Activated CD8-positive, alpha-beta memory T cell treated with anti-CD3 and anti-CD28 coated beads for 4 hours (primary cell): ENCODE data around the gene OSCAR.
A peak's percentile ranks its signal among the peaks of the same experiment; 100 is the strongest.
"Not testable (repeated sequence)": the region's sequence is repeated elsewhere in the genome, so short reads cannot be mapped to it uniquely, and the experiment has no call there.

Experiments used
- DNase-seq, 2 donors: peaks; one replicate each; pipeline ENCODE4 v3.0.0-alpha.2; 2020; ENCODE audit warnings: low read depth in 2 of 2

OSCAR gene

GRCh38 chr19:54125713-54126112 lies 25.1 kb upstream of the OSCAR start:
- DNase-seq: no peak

DNA sequence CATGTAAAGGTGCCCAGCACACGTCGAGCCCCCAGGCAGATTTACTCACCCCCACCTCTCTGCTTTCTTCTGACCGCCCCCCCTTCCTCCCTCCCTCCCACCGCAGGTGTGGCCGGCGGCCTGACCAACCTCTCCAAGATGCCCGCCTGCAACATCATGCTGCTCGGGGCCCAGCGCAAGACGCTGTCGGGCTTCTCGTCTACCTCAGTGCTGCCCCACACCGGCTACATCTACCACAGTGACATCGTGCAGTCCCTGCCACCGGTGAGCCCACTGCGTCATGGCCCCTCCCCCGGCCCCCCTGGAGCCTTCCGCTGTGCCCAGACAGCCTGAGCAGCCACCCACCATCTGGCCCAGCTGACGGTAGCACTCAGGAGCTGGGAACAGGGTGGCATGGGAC lies 23.8 kb upstream of the OSCAR start:
- no peak for DNase-seq

DNA sequence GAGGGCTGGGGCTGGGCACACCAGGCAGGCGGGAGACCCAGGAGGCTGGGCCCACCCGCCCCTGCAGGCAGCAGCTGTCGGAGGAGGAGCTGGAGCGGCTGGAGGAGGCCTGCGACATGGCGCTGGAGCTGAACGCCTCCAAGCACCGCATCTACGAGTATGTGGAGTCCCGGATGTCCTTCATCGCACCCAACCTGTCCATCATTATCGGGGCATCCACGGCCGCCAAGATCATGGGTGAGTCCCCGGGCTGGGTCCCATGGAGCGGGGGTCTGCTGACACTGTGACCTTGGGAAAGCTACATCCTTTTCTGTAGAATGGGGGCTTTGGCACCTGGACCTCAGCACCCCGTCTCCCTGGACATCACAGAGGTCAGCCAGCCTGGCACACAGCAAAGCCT lies 23.1 kb upstream of the OSCAR start:
- DNase-seq: no peak

- no peak for DNase-seq
These were observed 20.7 kb upstream of the OSCAR start for GRCh38 chr19:54121259-54121658.

- peak; percentile 91 to 94 for DNase-seq
These were observed 14.8 kb upstream of the OSCAR start, which contains the start of the genes PRPF31 and TFPT for GRCh38 chr19:54115109-54116063. PRPF31 (plus strand) TSS chr19:54115754; CDS start chr19:54118279, 2,525 bp downstream. TFPT (minus strand) TSS chr19:54115657; CDS start chr19:54115269, 388 bp downstream.

- no peak for DNase-seq
These were observed 13.9 kb upstream of the OSCAR start for GRCh38 chr19:54114340-54115108.

DNA sequence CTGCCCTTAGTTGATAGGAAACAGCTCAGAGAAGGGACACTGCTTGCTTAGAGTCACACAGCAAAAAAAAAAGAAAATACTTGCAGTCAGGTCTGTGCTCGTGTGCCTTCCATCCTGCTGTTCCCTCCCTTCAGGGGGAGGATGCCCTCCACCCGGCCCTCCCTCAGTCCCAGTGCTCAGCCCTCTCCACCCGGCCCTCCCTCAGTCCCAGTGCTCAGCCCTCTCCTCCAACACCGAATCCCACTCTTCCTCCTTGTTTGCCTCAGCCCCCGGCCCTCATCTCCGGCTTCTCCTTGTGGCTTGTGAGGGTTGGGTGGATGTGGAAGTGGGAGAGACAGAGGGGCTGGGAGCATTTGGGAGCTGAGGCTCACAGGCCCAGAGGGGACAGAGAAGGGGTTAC lies 9.0 kb upstream of the OSCAR start:
- DNase-seq: no peak

- DNase-seq: no peak
These were observed 7.9 kb upstream of the OSCAR start for GRCh38 chr19:54108496-54108895.

GRCh38 chr19:54107876-54108490 lies 7.4 kb upstream of the OSCAR start:
- DNase-seq: no peak

DNA sequence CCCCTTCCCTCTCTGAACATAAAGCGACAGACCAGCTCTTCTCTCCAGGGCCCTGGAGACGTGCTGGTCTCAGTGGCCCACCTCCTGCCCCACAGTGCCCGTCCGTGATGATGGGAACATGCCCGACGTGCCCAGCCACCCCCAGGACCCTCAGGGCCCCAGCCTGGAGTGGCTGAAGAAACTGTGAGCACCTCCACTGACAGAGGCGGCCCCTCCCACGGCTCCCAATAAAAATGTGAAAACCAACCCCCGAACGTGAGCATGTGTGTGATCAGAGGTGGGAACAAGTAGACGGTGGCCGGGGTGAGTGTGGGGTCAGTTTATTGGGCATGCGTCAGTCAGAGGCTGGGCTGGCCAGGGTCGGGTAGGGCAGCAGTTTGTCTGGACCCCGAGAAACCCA lies 6.1 kb upstream of the OSCAR start:
- no peak for DNase-seq

GRCh38 chr19:54105796-54106195 lies 5.2 kb upstream of the OSCAR start:
- DNase-seq: no peak

DNA sequence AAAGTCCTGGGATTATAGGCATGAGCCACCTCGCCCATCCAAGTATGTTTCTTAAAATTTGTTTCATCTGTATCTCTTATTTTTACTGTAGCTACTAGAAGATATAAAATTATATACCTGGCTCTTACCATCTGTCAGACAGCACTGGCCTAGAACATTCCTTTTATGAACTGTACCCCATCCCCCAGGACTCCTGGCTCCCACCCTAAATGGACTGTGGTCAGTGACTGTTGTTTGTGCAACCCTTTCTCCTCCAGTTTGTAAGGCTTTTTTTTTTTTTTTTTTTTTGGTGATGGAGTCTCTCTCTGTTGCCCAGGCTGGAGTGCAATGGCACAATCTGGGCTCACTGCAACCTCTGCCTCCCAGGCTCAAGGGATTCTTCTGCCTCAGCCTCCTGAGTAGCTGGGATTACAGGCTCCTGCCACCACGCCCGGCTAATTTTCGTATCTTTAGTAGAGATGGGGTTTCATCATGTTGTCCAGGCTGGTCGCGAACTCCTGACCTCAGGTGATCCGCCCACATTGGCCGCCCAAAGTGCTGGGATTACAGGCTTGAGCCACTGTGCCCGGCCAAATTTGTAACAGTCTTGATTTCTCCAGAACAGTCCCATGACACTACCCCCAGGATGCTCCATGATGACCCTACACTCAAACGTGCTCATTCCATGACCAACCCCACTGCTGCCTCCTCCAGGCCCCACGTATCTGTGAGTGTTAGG lies 4.6 kb upstream of the OSCAR start:
- no peak for DNase-seq

DNA sequence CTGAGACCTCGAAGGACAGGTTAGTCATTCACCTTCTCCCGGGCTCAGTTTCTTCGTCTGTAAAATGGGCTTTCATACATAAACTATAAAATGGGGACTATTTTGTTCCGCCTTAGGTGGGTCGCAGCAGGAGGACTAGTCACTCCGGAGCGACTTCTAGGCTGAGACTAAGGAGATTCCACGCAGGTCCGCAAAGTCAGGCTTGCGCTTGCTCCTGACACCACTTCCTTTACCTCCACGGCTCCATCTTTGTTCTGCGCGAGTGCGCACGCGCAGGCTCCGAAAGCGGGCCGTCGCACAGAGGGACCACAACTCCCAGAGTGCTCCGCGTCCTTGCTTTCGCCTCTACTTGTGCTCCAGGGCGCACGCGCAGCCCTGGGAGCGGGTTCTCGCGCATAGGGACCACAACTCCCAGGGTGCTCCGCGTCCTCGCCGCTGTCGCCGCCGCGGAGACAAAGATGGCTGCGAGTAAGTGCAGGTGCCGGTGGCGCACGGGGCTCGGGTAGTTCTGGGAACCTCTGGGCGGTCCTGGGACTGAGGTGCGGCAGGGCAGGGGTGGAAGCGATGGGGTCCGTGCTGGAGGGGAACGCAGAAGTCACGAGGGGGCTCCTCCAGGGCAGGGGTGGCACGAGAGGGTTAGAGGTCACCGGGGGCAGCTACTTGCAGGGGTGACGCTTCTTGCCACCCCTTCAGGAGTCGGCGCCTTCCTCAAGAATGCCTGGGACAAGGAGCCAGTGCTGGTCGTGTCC lies 2.0 kb upstream of the OSCAR start, which contains the start of gene NDUFA3:
NDUFA3 (plus strand) TSS at position 435 of the 749 bp plus-strand sequence; CDS start at position 459, 24 bp downstream.
- DNase-seq: peak; percentile 94 to 96

DNA sequence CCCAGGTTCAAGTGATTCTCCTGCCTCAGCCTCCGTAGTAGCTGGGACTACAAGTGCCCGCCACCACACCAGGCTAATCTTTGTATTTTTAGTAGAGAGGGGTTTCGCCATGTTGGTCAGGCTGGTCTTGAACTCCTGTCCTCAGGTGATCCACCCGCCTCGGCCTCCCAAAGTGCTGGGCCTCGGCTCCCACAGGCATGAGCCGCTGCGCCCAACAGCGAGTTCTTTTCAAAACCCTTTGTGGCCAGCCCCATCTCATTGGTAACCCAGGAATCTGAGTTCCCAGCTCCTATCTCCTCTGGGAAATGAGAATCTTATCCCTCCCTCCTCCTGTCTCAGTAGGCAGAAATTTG lies 724 bp downstream of the OSCAR start:
- DNase-seq: not testable (repeated sequence)

- no peak for DNase-seq
These were observed 1.3 kb downstream of the OSCAR start for GRCh38 chr19:54099190-54099902.

- DNase-seq: no peak
These were observed 3.9 kb downstream of the OSCAR start for GRCh38 chr19:54096617-54097106.

DNA sequence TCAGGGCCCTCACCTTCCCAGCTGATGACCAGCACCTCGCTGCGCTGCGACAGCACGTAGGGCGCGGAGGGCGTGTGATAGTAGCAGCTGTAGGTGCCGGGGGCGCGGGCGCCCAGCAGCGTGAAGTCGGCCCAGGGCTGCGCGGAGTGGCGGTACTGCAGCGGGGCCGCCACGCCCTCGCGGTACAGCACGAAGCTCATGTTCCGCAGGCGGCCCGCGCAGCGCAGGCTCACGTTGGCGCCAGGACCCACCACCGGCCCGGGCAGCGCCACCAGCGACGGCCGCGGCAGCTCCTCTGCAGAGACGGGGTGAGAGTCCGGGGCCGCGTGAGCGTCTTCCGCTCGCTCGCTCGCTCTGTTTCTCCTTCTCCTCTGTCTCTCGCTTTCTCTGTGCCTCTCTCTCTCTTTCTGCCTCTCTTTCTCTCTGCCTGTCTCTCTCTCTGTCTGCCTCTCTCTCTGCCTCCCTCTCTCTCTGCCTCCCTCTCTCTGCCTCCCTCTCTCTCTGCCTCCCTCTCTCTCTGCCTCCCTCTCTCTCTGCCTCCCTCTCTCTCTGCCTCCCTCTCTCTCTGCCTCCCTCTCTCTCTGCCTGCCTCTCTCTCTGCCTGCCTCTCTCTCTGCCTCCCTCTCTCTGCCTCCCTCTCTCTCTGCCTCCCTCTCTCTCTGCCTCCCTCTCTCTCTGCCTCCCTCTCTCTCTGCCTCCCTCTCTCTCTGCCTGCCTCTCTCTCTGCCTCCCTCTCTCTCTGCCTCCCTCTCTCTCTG lies 4.6 kb downstream of the OSCAR start:
- not testable (repeated sequence) for DNase-seq

DNA sequence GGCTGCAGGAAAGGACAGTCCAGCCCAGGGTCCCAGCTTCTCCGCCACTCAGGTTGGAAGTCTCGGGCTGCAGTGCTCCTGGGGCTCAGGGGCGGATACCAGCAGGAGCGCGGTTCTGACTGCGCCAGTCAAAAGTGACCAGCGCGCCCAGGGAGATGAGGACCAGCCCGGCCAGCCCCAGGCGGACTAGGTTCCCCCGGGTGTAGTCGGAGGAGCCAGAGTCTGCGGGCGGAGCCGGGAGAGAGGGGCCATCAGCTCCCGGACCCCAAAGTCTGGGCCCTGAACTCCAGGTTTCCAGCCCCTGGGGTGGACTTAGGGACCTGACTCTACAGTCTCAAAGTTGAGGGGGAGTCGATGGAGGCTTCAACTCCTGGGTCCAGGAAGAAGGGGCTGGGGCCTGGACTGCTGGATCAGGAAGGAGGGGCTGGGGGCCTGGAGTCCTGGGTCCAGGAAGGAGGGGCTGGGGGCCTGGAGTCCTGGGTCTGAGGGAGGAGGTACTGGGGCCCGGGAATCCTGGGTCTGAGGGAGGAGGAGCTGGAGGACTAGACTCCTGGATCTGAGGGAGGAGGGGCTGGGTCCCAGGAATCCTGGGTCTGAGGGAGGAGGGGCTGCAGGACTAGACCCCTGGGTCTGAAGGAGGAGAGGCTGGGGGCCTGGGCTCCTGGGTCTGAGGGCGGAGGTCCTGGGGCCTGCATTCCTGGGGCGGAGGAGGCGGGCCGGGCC lies 5.3 kb downstream of the OSCAR start:
- no peak for DNase-seq
